SK-N-SH treated with all-trans-retinoic acid at 6 μM for 48 hours (cell line): ENCODE measurements around the gene CACNB2.

Experiments used
- ATAC-seq: fragments of 200-7000 bp; cut with Tn5 transposase; 3 replicates; pipeline ENCODE4 v1.9.1; 2020; ENCODE audit warnings: mild to moderate bottlenecking, moderate library complexity
- ARNTL ChIP-seq: fragments of 450-650 bp; formaldehyde crosslinking; IDR thresholded peaks from 2 replicates; pipeline ENCODE4 v1.5.0; 2020; ENCODE audit warnings: low read depth, mild to moderate bottlenecking, moderate library complexity, borderline replicate concordance
- CSDC2 ChIP-seq: fragments of 250-450 bp; sonication (Bioruptor Pico); IDR thresholded peaks from 2 replicates; pipeline ENCODE4 v1.5.0; 2020; ENCODE audit warnings: mild to moderate bottlenecking, moderate library complexity
- ESRRG ChIP-seq: fragments of 250-450 bp; sonication (Bioruptor Pico); IDR thresholded peaks from 2 replicates; pipeline ENCODE4 v1.6.1; 2021; ENCODE audit warnings: mild to moderate bottlenecking
- GLIS3 ChIP-seq: fragments of 250-450 bp; sonication (Bioruptor Pico); IDR thresholded peaks from 2 replicates; pipeline ENCODE4 v1.5.0; 2020; ENCODE audit warnings: mild to moderate bottlenecking, moderate library complexity
- ISL1 ChIP-seq: fragments of 250-450 bp; sonication (Bioruptor Pico); IDR thresholded peaks from 2 replicates; pipeline ENCODE4 v2.1.2; 2022; ENCODE audit warnings: mild to moderate bottlenecking, moderate library complexity
- OSR1 ChIP-seq: fragments of 250-450 bp; sonication (Bioruptor Pico); IDR thresholded peaks from 2 replicates; pipeline ENCODE4 v1.8.0; 2022; ENCODE audit warnings: moderate library complexity, mild to moderate bottlenecking, inconsistent platforms
- PPARA ChIP-seq: fragments of 250-450 bp; sonication (Bioruptor Pico); IDR thresholded peaks from 2 replicates; pipeline ENCODE4 v1.5.0; 2020; ENCODE audit warnings: mild to moderate bottlenecking, borderline replicate concordance
- RARB ChIP-seq: fragments of 250-450 bp; sonication (Bioruptor Pico); IDR thresholded peaks from 2 replicates; pipeline ENCODE4 v1.8.0; 2021; ENCODE audit warnings: mild to moderate bottlenecking, moderate library complexity
- SNAI2 ChIP-seq: fragments of 250-450 bp; sonication (Bioruptor Pico); IDR thresholded peaks from 2 replicates; pipeline ENCODE4 v1.5.0; 2020; ENCODE audit warnings: mild to moderate bottlenecking, moderate library complexity
- TCF4 ChIP-seq: fragments of 250-450 bp; sonication (Bioruptor Pico); IDR thresholded peaks from 2 replicates; pipeline ENCODE4 v1.8.0; 2021; ENCODE audit warnings: mild to moderate bottlenecking, moderate library complexity, borderline replicate concordance
- TOX ChIP-seq: fragments of 250-450 bp; sonication (Bioruptor Pico); IDR thresholded peaks from 2 replicates; pipeline ENCODE4 v1.8.0; 2021; ENCODE audit warnings: mild to moderate bottlenecking, moderate library complexity, borderline replicate concordance
- ZC3H10 ChIP-seq: fragments of 250-450 bp; sonication (Bioruptor Pico); IDR thresholded peaks from 2 replicates; pipeline ENCODE4 v1.5.1; 2021; ENCODE audit warnings: mild to moderate bottlenecking, moderate library complexity
- ZFP3 ChIP-seq: fragments of 250-450 bp; sonication (Bioruptor Pico); IDR thresholded peaks from 2 replicates; pipeline ENCODE4 v1.5.0; 2020; ENCODE audit warnings: mild to moderate bottlenecking, moderate library complexity
- ZFP30 ChIP-seq: fragments of 450-650 bp; formaldehyde crosslinking; IDR thresholded peaks from 2 replicates; pipeline ENCODE4 v1.5.0; 2022; ENCODE audit warnings: mild to moderate bottlenecking, moderate library complexity
- ZNF565 ChIP-seq: fragments of 450-650 bp; formaldehyde crosslinking; conservative IDR thresholded peaks from 2 replicates; pipeline ENCODE4 v1.5.0; 2020; ENCODE audit warnings: low read depth, mild to moderate bottlenecking, moderate library complexity
- ZNF70 ChIP-seq: fragments of 450-650 bp; formaldehyde crosslinking; IDR thresholded peaks from 2 replicates; pipeline ENCODE4 v1.5.0; 2020; ENCODE audit warnings: mild to moderate bottlenecking, moderate library complexity
- ZNF8 ChIP-seq: fragments of 450-650 bp; formaldehyde crosslinking; IDR thresholded peaks from 2 replicates; pipeline ENCODE4 v1.5.0; 2020; ENCODE audit warnings: mild to moderate bottlenecking, moderate library complexity
- TF ChIP-seq, protein P1 (sequence below): fragments of 250-450 bp; sonication (Bioruptor Pico); IDR thresholded peaks from 2 replicates; pipeline ENCODE4 v1.5.1; 2021; ENCODE audit warnings: mild to moderate bottlenecking, moderate library complexity
- TF ChIP-seq, protein P2 (sequence below): fragments of 250-450 bp; sonication (Bioruptor Pico); IDR thresholded peaks from 2 replicates; pipeline ENCODE4 v1.5.1; 2020; ENCODE audit warnings: low read depth, mild to moderate bottlenecking, moderate library complexity
- TF ChIP-seq, protein P3 (sequence below): fragments of 250-450 bp; sonication (Bioruptor Pico); IDR thresholded peaks from 2 replicates; pipeline ENCODE4 v1.8.0; 2020; ENCODE audit warnings: mild to moderate bottlenecking, moderate library complexity, borderline replicate concordance
- TF ChIP-seq, protein P4 (sequence below): fragments of 250-450 bp; sonication (Bioruptor Pico); IDR thresholded peaks from 2 replicates; pipeline ENCODE4 v1.8.0; 2021; ENCODE audit warnings: low read depth, mild to moderate bottlenecking, moderate library complexity, borderline replicate concordance
- TF ChIP-seq, protein P5 (sequence below): fragments of 250-450 bp; sonication (Bioruptor Pico); IDR thresholded peaks from 2 replicates; pipeline ENCODE4 v1.5.0; 2020; ENCODE audit warnings: mild to moderate bottlenecking, moderate library complexity

Gene CACNB2

DNA sequence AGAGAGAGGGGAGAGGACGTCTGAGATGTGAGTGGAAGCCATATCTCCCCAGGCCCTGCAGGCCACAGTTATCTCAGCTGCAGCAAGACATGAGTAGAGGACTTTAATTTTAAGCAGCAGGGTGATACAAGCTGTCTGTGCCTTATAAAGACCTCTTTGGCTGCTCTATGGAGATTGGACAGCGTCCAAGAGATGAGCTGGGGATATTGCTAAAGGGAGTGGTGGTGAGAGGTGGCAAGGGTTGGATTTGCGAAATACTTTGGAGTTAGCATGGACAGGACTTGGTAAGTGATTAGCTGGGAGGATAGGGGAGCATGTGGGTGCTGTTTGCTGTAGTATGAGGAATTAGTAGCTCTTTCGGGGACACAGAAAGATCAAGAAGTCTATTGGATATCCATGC is 191.8 kb downstream of the CACNB2 start (continued):
- no peak for TF ChIP-seq ZC3H10 (CRISPR knock-in tag)
- TF ChIP-seq OSR1 (CRISPR knock-in tag), result no peak
- no peak for TF ChIP-seq ZNF8
- TF ChIP-seq ZNF70, result no peak

DNA sequence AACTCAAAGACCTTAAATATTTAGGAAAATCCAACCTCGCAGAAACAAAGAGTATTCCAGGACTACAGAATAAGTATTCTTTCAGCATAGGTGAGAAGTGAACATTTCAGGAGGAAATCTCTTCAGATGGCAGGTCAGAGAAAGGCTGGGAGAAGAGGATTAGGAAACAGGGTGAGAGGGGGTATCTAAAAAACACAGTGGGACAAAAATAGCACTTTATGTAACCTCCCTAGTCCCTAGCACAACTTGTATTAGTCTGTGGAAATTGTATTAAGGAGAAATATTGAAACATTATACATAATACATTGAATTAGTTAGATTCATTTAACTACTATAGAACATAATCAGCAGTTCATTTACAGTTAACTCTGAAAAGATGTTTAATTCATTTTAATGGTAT is 192.3 kb downstream of the CACNB2 start:
- no peak for ATAC-seq
- no peak for TF ChIP-seq ZFP30 (CRISPR knock-in tag)
- no peak for TF ChIP-seq OSR1 (CRISPR knock-in tag)
- TF ChIP-seq ZFP3 (CRISPR knock-in tag), result no peak
- TF ChIP-seq, protein P1, sequence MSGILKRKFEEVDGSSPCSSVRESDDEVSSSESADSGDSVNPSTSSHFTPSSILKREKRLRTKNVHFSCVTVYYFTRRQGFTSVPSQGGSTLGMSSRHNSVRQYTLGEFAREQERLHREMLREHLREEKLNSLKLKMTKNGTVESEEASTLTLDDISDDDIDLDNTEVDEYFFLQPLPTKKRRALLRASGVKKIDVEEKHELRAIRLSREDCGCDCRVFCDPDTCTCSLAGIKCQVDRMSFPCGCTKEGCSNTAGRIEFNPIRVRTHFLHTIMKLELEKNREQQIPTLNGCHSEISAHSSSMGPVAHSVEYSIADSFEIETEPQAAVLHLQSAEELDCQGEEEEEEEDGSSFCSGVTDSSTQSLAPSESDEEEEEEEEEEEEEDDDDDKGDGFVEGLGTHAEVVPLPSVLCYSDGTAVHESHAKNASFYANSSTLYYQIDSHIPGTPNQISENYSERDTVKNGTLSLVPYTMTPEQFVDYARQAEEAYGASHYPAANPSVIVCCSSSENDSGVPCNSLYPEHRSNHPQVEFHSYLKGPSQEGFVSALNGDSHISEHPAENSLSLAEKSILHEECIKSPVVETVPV (CRISPR knock-in tag), result no peak
- TF ChIP-seq TCF4 (CRISPR knock-in tag), result no peak
- TF ChIP-seq ZNF565, result no peak
- TF ChIP-seq CSDC2 (CRISPR knock-in tag), result no peak
- TF ChIP-seq ISL1 (CRISPR knock-in tag), result no peak
- no peak for TF ChIP-seq ZC3H10 (CRISPR knock-in tag)
- TF ChIP-seq PPARA (CRISPR knock-in tag), result no peak
- TF ChIP-seq, protein P2, sequence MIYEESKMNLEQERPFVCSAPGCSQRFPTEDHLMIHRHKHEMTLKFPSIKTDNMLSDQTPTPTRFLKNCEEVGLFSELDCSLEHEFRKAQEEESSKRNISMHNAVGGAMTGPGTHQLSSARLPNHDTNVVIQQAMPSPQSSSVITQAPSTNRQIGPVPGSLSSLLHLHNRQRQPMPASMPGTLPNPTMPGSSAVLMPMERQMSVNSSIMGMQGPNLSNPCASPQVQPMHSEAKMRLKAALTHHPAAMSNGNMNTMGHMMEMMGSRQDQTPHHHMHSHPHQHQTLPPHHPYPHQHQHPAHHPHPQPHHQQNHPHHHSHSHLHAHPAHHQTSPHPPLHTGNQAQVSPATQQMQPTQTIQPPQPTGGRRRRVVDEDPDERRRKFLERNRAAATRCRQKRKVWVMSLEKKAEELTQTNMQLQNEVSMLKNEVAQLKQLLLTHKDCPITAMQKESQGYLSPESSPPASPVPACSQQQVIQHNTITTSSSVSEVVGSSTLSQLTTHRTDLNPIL (CRISPR knock-in tag), result no peak
- TF ChIP-seq, protein P3, sequence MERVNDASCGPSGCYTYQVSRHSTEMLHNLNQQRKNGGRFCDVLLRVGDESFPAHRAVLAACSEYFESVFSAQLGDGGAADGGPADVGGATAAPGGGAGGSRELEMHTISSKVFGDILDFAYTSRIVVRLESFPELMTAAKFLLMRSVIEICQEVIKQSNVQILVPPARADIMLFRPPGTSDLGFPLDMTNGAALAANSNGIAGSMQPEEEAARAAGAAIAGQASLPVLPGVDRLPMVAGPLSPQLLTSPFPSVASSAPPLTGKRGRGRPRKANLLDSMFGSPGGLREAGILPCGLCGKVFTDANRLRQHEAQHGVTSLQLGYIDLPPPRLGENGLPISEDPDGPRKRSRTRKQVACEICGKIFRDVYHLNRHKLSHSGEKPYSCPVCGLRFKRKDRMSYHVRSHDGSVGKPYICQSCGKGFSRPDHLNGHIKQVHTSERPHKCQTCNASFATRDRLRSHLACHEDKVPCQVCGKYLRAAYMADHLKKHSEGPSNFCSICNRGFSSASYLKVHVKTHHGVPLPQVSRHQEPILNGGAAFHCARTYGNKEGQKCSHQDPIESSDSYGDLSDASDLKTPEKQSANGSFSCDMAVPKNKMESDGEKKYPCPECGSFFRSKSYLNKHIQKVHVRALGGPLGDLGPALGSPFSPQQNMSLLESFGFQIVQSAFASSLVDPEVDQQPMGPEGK (CRISPR knock-in tag), result no peak
- no peak for TF ChIP-seq ZNF70
- TF ChIP-seq TOX (CRISPR knock-in tag), result no peak
- no peak for TF ChIP-seq RARB (CRISPR knock-in tag)
- TF ChIP-seq ZNF8, result no peak
- no peak for TF ChIP-seq GLIS3 (CRISPR knock-in tag)
- TF ChIP-seq, protein P4, sequence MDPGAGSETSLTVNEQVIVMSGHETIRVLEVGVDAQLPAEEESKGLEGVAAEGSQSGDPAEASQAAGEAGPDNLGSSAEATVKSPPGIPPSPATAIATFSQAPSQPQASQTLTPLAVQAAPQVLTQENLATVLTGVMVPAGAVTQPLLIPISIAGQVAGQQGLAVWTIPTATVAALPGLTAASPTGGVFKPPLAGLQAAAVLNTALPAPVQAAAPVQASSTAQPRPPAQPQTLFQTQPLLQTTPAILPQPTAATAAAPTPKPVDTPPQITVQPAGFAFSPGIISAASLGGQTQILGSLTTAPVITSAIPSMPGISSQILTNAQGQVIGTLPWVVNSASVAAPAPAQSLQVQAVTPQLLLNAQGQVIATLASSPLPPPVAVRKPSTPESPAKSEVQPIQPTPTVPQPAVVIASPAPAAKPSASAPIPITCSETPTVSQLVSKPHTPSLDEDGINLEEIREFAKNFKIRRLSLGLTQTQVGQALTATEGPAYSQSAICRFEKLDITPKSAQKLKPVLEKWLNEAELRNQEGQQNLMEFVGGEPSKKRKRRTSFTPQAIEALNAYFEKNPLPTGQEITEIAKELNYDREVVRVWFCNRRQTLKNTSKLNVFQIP (CRISPR knock-in tag), result no peak
- no peak for TF ChIP-seq ESRRG
- TF ChIP-seq, protein P5, sequence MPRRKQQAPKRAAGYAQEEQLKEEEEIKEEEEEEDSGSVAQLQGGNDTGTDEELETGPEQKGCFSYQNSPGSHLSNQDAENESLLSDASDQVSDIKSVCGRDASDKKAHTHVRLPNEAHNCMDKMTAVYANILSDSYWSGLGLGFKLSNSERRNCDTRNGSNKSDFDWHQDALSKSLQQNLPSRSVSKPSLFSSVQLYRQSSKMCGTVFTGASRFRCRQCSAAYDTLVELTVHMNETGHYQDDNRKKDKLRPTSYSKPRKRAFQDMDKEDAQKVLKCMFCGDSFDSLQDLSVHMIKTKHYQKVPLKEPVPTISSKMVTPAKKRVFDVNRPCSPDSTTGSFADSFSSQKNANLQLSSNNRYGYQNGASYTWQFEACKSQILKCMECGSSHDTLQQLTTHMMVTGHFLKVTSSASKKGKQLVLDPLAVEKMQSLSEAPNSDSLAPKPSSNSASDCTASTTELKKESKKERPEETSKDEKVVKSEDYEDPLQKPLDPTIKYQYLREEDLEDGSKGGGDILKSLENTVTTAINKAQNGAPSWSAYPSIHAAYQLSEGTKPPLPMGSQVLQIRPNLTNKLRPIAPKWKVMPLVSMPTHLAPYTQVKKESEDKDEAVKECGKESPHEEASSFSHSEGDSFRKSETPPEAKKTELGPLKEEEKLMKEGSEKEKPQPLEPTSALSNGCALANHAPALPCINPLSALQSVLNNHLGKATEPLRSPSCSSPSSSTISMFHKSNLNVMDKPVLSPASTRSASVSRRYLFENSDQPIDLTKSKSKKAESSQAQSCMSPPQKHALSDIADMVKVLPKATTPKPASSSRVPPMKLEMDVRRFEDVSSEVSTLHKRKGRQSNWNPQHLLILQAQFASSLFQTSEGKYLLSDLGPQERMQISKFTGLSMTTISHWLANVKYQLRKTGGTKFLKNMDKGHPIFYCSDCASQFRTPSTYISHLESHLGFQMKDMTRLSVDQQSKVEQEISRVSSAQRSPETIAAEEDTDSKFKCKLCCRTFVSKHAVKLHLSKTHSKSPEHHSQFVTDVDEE (CRISPR knock-in tag), result no peak

DNA sequence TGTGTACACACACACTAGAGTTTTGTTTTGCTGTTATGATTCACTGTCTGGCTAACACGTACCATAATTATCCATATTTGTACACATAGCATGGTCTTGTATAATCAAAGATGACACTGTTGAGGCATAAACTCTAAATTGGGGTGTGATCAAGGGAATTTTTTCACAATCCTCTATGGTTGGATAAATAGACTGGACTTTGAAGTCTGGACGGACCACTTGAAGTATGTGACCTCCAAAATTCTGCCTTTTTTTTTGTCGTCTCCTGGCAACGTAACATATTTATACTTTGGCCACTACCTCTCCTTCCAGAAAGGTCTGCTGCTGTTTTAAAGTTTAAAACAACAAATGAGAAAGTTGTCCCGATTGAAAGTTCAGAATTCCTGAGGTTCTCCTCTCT is 193.4 kb downstream of the CACNB2 start:
- ATAC-seq, result no peak
- TF ChIP-seq CSDC2 (CRISPR knock-in tag) (no peak), RARB (CRISPR knock-in tag) (no peak), SNAI2 (CRISPR knock-in tag) (no peak), ZNF8 (no peak), ZC3H10 (CRISPR knock-in tag) (no peak), ARNTL (CRISPR knock-in tag) (no peak), ZNF70 (no peak)
- TF ChIP-seq, protein P3 (CRISPR knock-in tag), result no peak
- TF ChIP-seq, protein P4 (CRISPR knock-in tag), result no peak
- TF ChIP-seq, protein P2 (CRISPR knock-in tag), result no peak
